ENCODE data around the gene APLP2.

- TF ChIP-seq CTCF (IDR thresholded peaks at IDR 0.05) (no peak), ZFX (IDR thresholded peaks at IDR 0.05; ENCODE audit: borderline replicate concordance) (no peak)
Observed at GRCh38 chr11:130136107-130136506, 66.4 kb downstream of the APLP2 start.
